ENCODE results near the gene EDARADD.
"Not testable (repeated sequence)": the region's sequence is repeated elsewhere in the genome, so short reads cannot be mapped to it uniquely, and the experiment has no call there.

The EDARADD gene

GRCh38 chr1:236457775-236458174 is 63.7 kb downstream of the EDARADD start:
- TF ChIP-seq, protein P1, sequence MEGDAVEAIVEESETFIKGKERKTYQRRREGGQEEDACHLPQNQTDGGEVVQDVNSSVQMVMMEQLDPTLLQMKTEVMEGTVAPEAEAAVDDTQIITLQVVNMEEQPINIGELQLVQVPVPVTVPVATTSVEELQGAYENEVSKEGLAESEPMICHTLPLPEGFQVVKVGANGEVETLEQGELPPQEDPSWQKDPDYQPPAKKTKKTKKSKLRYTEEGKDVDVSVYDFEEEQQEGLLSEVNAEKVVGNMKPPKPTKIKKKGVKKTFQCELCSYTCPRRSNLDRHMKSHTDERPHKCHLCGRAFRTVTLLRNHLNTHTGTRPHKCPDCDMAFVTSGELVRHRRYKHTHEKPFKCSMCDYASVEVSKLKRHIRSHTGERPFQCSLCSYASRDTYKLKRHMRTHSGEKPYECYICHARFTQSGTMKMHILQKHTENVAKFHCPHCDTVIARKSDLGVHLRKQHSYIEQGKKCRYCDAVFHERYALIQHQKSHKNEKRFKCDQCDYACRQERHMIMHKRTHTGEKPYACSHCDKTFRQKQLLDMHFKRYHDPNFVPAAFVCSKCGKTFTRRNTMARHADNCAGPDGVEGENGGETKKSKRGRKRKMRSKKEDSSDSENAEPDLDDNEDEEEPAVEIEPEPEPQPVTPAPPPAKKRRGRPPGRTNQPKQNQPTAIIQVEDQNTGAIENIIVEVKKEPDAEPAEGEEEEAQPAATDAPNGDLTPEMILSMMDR (IDR thresholded peaks at IDR 0.05; ENCODE audit: insufficient read depth, low read depth, low read length, missing control alignments), result no peak
- DNase-seq (ENCODE audit: low read depth), result no peak
- no peak overlapping the region for H3K4me3 ChIP-seq (ENCODE audit: low read length)

DNA sequence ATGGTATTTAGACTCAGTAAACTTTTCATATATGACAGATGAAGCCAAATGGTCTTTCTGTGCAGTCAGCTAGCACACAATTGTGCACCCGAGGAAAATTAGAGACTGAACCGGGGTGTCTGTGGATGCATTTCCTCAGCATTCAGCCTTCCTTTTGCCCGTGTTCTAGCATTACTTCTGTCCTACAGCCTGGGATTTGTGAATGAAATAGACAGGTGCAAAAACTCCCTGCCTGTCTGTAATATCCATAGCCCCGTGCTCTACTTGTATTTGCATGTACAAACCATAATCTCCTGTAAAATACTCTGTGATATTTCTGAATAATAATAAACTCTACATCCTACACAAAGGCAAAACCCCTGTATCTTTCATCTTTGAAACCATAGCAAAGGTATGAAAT is 64.9 kb downstream of the EDARADD start:
- no peak overlapping the region for H3K4me3 ChIP-seq (ENCODE audit: low read length)
- TF ChIP-seq, protein P1 (IDR thresholded peaks at IDR 0.05; ENCODE audit: insufficient read depth, low read depth, low read length, missing control alignments), result no peak

GRCh38 chr1:236460103-236460502 is 66.0 kb downstream of the EDARADD start:
- H3K4me3 ChIP-seq (ENCODE audit: low read length), result no peak overlapping the region
- TF ChIP-seq, protein P1 (IDR thresholded peaks at IDR 0.05; ENCODE audit: insufficient read depth, low read depth, low read length, missing control alignments), result no peak
- no peak for DNase-seq (ENCODE audit: low read depth)

More for the DNA sequence above, 64.9 kb downstream of the EDARADD start:
- DNase-seq (ENCODE audit: low read depth), result no peak

DNA sequence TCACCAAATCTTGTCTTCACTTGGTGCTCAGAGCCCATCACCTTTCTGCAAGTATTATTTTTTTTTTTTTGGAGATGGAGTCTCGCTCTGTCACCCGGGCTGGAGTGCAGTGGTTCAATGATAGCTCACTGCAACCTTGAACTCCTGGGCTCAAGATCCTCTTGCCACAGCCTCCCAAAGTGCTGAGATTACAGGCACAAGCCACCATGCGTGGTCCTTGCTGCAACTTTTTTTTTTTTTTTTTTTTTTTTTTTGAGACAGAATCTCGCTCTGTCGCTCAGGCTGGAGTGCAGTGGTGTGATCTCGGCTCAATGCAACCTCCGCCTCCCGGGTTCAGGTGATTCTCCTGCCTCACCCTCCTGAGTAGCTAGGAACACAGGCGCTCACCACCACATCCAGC is 70.1 kb downstream of the EDARADD start:
- not testable (repeated sequence) for H3K4me3 ChIP-seq (ENCODE audit: low read length); DNase-seq (ENCODE audit: low read depth)

- DNase-seq (ENCODE audit: low read depth), result peak; percentile 74
- H3K4me3 ChIP-seq (ENCODE audit: low read length), result peak overlapping the region; percentile 4
- TF ChIP-seq, protein P1 (IDR thresholded peaks at IDR 0.05; ENCODE audit: insufficient read depth, low read depth, low read length, missing control alignments), result no peak
These were observed 71.3 kb downstream of the EDARADD start for GRCh38 chr1:236465231-236465958.

GRCh38 chr1:236465959-236466303 is 71.8 kb downstream of the EDARADD start:
- H3K4me3 ChIP-seq (ENCODE audit: low read length), result peak overlapping the region; percentile 4
- TF ChIP-seq, protein P1 (IDR thresholded peaks at IDR 0.05; ENCODE audit: insufficient read depth, low read depth, low read length, missing control alignments), result no peak
- peak; percentile 99 for DNase-seq (ENCODE audit: low read depth)

GRCh38 chr1:236467327-236467641 is 73.2 kb downstream of the EDARADD start:
- DNase-seq (ENCODE audit: low read depth), result no peak
- no peak overlapping the region for H3K4me3 ChIP-seq (ENCODE audit: low read length)
- TF ChIP-seq, protein P1 (IDR thresholded peaks at IDR 0.05; ENCODE audit: insufficient read depth, low read depth, low read length, missing control alignments), result no peak

Data from epithelial cell of esophagus (primary cell).